Activated naive CD4-positive, alpha-beta T cell treated with Interleukin-2 at 50 U/mL for 16 hours (primary cell): ENCODE measurements around the gene CEACAM19.
"Not testable (repeated sequence)": the region's sequence is repeated elsewhere in the genome, so short reads cannot be mapped to it uniquely, and the experiment has no call there.

Experiments
- DNase-seq: peaks from one replicate; pipeline ENCODE4 v3.0.0-alpha.2; 2020

CEACAM19 gene

GRCh38 chr19:44677019-44677811 lies 5.9 kb downstream of the CEACAM19 start:
- DNase-seq = no peak

DNA sequence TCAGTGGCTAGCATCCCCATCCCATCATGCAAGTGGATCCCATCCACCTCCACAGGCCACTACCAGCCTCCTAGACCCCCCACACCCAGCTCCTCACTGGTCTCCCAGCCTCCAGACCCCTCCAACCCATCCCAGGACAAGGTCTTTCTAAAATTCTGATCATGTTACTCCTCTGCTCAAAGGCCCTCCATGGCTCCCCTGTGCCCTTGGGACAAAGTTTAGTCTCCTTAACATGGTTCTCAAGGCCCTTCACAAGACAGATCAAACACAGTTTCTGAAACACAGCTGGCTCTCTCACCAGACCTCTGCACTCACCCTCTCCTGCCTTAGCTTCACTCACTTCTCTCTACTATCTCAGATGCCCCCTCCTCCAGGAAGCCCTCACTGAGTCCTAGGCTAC lies 9.3 kb downstream of the CEACAM19 start:
- DNase-seq = no peak

DNA sequence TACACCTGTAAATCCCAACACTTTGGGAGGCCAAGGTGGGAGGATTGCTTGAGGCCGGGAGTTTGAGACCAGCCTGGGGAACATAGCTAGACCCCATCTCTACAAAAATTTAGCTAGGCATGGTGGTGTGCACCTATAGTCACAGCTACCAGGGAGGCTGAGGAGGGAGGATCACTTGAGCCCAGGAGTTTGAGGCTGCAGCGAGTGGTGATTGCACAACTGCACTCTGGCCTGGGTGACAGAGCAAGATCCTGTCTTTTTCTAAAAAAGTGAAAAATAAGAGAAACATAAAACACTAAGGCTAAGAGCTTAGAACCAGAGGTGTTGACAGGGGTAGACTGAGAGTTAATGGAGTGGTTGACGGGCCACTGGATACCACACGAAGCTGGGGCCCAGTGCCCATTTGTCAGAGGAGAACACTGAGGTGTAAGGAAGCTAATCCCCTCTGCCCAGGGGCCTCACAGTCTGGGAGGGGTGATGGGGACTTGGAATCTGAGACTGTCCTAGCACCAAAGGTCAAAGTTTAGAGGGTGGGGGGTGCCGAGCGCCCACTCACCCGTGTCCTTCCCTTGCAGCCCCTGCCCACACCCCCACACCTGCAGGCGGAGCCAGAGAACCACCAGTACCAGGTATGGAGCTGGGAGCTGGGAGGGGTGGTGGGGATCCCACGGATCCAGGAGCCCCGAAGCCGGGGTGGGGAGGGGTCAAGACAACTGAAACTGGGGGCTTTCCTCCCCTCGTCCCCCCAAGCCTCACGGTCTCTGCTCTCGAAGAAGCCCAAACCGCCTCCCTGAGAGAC lies 10.9 kb downstream of the CEACAM19 start:
- DNase-seq = no peak

DNA sequence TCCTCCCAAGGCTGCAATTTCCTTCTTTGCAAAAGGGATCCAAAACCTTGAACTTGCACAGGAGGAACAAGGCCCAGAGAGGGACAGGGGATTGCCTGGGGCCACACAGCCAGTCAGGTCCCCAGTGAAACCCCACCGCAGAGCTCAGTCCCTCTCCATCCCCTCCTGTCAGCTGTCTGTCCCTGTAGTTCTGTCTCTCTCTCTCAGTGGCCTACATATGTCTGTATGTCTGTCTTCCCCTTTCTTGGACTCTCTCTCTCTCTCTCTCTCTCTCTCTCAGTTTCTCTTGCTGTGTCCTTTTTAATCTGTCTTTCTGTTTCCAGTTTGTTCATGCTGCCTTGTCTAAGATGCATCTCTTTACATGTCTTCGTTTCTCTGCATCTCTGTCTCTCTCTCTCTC lies 11.5 kb downstream of the CEACAM19 start:
- no peak for DNase-seq

DNA sequence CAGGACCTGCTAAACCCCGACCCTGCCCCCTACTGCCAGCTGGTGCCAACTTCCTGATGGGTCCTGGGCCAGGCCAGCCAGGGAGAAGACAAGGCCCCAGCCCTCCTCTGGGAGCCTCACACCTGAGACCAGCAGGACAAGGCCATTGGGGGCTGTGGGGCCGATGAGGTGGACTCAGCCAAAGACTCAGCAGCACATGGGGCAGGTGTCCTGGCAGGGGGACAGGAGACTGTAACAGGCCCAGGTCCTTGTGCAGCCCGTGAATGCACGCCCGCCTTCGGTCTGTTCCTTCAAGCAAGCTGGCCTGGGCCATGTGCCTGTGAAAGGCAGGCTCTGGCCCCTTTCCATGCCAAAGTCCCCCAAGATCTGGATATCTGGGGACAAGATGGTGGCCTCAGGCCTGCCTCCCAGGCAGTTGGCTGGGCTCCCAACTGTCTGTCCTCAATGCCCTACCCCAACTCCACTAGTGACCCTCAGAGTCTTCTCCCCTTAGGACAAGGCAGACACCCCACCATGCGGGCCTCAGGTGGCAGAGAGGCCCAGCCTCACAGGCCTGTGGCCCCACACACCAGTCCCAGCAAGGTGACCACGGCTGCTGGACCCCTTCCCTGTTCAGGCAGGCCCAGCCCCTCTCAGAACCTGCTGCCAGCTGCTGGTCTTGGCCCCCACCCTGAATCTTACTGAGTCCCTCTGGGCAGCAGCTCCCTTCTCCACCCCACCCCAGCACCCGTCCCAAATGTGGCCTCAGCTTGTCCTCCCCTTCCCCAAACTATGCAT lies 12.3 kb downstream of the CEACAM19 start:
- DNase-seq = no peak

DNA sequence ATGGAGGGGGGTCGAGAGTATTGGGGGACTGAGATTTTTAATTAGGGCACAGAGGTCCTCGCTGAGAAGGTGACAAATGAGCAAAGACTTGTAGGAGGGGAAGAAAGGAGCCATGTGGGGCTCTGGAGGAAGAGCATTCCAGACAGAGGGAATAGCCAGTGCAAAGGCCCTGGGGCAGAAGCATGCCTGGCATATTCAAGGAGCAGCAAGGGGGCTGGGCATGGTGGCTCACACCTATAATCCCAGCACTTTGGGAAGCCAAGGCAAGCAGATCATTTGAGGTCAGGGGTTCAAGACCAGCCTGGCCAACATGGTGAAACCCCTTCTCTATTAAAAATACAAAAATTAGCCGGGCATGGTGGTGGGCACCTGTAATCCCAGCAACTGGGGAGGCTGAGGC lies 13.1 kb downstream of the CEACAM19 start:
- not testable (repeated sequence) for DNase-seq

DNA sequence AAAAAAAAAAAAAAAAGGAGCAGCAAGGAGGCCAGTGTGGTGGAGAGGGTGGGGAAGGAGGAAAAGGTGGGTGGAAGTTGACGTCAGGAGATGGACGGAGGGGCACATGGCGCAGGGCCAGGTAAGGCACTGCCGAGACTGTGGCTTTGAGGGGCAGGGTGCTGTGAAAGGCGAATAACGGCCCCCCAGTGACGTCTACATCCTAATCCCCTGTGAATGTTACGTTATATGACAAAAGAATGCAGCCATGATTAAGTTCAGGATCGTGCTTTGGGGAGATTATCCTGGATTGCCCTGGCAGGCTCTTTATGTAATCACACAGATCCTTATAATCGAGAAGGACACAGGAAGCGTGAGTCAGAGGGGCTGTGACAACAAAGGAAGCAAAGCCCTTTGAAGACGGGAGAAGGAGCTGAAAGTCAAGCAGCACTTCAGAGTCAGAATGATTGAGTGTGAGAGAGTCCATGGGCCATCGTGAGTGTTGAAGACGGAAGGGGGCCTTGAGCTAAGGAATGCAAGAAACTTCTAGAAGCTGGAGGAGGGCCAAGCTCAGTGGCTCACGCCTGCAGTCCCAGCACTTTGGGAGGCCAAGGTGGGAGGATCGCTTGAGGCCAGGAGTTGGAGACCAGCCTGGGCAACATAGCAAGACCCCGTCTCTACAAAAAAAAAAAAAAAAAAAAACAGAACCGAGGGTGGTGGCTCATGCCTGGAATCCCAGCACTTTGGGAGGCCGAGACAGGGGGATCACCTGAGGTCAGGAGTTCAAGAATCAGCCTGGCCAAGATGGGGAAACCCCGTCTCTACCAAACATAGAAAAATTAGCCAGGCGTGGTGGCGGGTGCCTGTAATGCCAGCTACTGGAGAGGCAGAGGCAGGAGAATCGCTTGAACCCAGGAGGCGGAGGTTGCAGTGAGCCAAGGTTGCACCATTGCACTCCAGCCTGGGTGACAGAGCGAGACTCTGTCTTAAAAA lies 13.9 kb downstream of the CEACAM19 start:
- no peak for DNase-seq

DNA sequence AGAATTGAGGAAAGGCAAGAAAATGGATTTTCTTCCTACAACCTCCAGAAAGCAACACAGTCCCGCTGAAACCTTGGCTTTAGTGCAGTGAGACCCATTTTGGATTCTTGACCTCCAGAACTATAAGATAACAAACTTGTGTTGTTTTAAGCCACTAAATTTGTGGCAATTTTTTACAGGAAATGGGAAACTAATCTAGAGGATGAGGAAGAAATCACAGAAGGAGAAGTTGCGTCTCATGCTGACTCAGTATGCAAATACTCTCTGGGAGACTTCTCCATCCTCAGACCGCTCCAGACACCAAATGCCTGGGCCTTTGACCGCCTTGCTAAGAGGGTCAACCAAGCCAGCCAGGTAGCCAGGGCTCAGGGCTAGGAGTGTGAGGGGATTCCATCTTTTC lies 14.6 kb downstream of the CEACAM19 start:
- DNase-seq = no peak

- no peak for DNase-seq
These were observed 15.6 kb downstream of the CEACAM19 start for GRCh38 chr19:44686896-44687295.

- no peak for DNase-seq
These were observed 16.6 kb downstream of the CEACAM19 start for GRCh38 chr19:44687888-44688287.

GRCh38 chr19:44689290-44690130 lies 18.2 kb downstream of the CEACAM19 start:
- peak; percentile 79 for DNase-seq

DNA sequence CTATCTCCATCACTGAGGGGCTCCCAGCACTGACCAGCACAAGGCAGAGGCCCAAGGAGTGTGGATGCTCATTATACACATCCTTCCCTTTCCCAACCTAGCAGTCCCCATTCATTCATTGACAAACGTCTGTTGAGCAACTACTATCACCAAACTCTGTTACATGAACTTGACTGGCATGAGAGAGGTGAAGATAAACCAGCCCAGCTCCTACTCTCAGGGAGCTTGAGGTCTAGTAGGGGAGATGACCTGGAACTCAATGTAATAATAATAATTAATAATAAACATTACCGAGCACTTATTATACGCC lies 18.8 kb downstream of the CEACAM19 start:
- no peak for DNase-seq

GRCh38 chr19:44692379-44692721 lies 21.1 kb downstream of the CEACAM19 start:
- DNase-seq = no peak

DNA sequence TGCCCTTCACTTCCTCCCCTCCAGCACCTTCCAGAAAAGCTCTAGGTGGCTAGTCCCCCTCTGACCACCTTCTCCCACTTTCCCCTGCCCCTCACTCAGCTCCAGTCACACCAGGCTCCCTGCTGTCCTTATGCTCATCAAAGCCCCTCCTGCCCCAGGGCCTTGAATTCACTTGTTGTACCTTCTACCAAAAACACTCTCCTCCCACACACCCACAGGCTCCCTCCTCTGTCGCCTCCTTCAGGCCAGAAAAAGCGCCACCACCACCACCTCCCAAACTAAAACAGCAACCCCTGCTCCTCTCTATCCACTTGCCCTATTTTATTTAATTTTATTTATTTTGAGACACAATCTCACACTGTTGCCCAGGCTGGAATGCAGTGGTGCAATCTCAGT lies 22.9 kb downstream of the CEACAM19 start:
- DNase-seq = peak; percentile 30

- DNase-seq = no peak
These were observed 25.8 kb downstream of the CEACAM19 start for GRCh38 chr19:44696939-44697669.

- no peak for DNase-seq
These were observed 26.4 kb downstream of the CEACAM19 start for GRCh38 chr19:44697670-44698034.

- DNase-seq = no peak
These were observed 27.4 kb downstream of the CEACAM19 start, which contains the start of gene CEACAM16 for GRCh38 chr19:44698492-44699201. CEACAM16 (plus strand) TSS chr19:44699151; CDS start chr19:44701457, 2,306 bp downstream.

- no peak for DNase-seq
These were observed 29.3 kb downstream of the CEACAM19 start for GRCh38 chr19:44700547-44700946.

- DNase-seq = no peak
These were observed 29.9 kb downstream of the CEACAM19 start for GRCh38 chr19:44701228-44701627.

DNA sequence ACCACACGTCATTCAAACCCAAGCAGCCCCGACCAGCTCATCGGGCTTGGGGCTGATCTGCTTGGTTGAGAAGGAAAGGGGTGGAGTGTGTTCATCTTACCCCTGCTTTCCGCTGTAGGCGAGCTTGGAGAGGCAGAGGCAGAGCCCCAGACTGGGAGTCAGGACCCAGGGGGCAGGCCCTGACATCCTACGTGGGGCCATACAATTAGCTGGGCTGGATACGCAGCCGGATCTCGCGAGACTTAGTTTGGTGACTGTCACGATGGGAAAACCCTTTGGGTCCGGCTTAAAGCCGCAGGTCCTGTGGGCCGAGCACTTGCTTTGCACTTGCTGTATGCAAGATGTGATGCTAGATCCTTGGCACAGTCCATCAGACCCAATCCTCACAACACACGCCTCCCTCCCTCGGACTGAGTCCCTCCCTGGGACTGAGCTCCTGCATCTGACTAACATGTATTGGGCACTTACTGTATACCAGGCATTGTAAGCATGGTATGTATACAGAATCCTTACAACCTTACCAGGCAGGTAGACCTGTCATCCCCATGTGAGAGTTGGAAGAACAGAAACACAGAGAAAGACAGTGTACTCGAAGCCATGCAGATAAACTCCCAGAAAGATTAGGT lies 31.4 kb downstream of the CEACAM19 start:
- DNase-seq = no peak
